Left lung (tissue), 10 donors: ENCODE results near the gene XYLT2. TPM values are rescaled to one million over a fixed set of nuclear protein-coding genes. Genes with fewer than 3 reads are reported as not detected.

Experiments used
- ATAC-seq: fragments of 200-7000 bp; cut with Tn5 transposase; one replicate; pipeline ENCODE4 v1.9.1; 2020; ENCODE audit warnings: moderate library complexity
- DNase-seq, 4 donors: peaks; one replicate each; pipeline ENCODE4 v3.0.0-alpha.2; 2013 to 2020
- H3K27ac ChIP-seq, 2 donors: fragments of 200-600 bp; sonication (generic) in 1 of 2; one replicate each; pipeline versions ENCODE4 v1.5.0 to v1.8.0; 2020 to 2021
- H3K27me3 ChIP-seq, 2 donors: fragments of 200-600 bp; sonication (generic) in 1 of 2; one replicate each; pipeline versions ENCODE4 v1.5.0 to v1.8.0; 2020 to 2021
- H3K36me3 ChIP-seq, 2 donors: fragments of 200-600 bp; sonication (generic) in 1 of 2; one replicate each; pipeline versions ENCODE4 v1.5.0 to v1.8.0; 2020 to 2021
- H3K4me1 ChIP-seq, 2 donors: fragments of 200-600 bp; one replicate each; pipeline ENCODE4 v1.8.0; 2021
- H3K4me3 ChIP-seq, 2 donors: fragments of 200-600 bp; sonication (generic) in 1 of 2; one replicate each; pipeline versions ENCODE4 v1.5.0 to v1.8.0; 2020 to 2021; ENCODE audit warnings: mild to moderate bottlenecking in 1 of 2
- H3K9me3 ChIP-seq, 2 donors: fragments of 200-600 bp; sonication (generic) in 1 of 2; one replicate each; pipeline versions ENCODE4 v1.5.0 to v1.8.0; 2020 to 2021
- CTCF ChIP-seq, 2 donors: fragments of 200-600 bp; sonication (generic) in 1 of 2; IDR thresholded peaks; one replicate each; pipeline versions ENCODE4 v1.5.0 to v1.8.0; 2021; ENCODE audit warnings: antibody characterized with exemption in 2 of 2
- intact Hi-C, 2 donors: fragments of 100-400 bp; cut with DNase I; formaldehyde crosslinking; loops; one replicate each; pipeline versions ENCODE4 v1.11.2 to v1.14.2; 2022
- polyA plus RNA-seq, 6 donors: library from polyadenylated mRNA; unstranded; fragments of 120-200 nt; gene quantifications; one replicate each; pipeline ENCODE4 v1.2.1, GENCODE V29; 2013; ENCODE audit not compliant: insufficient read length in 6 of 6
- total RNA-seq, 2 donors: library from RNA; stranded (reverse); fragmentation: NEBNext Ultra II Directional; extraction: Animal tissue kit (Norgen Biotek cat#: 25700); gene quantifications; one replicate each; pipeline ENCODE4 v1.2.1, GENCODE V29; 2021
- donor health status: DM: no; HTN: yes; CAD: no.
- donor health status: DM: no; HTN: no; CAD: no.

XYLT2 gene
- total and polyA plus RNA-seq, 8 donors, result 18.6 to 25.0 (median 21.4) TPM

GRCh38 chr17:50319306-50320004, 26.5 kb upstream of the XYLT2 start:
- H3K27me3 ChIP-seq, result no peaks in the 10 kb centered on the region
- H3K27ac ChIP-seq, result no peak overlapping the region
- no peaks in the 10 kb centered on the region for H3K9me3 ChIP-seq
- no peak overlapping the region for H3K4me3 ChIP-seq
- no peaks in the 10 kb centered on the region for H3K4me1 ChIP-seq
- H3K36me3 ChIP-seq, result no peaks in the 10 kb centered on the region
- ATAC-seq (no peak), DNase-seq (no peak)
- intact Hi-C loops, result no loop called here
- TF ChIP-seq CTCF (IDR thresholded peaks at IDR 0.05), result no peak

- Histone ChIP-seq H3K27me3 (no peaks in the 10 kb centered on the region), H3K9me3 (no peaks in the 10 kb centered on the region), H3K27ac (no peak overlapping the region), H3K4me1 (no peaks in the 10 kb centered on the region), H3K36me3 (no peaks in the 10 kb centered on the region), H3K4me3 (no peak overlapping the region)
- DNase-seq (no peak), ATAC-seq (no peak)
- no peak for TF ChIP-seq CTCF (IDR thresholded peaks at IDR 0.05)
- intact Hi-C loops, result no loop called here
Measured at GRCh38 chr17:50322271-50322670, 23.7 kb upstream of the XYLT2 start.

- intact Hi-C loops, result no loop called here
- no peak for TF ChIP-seq CTCF (IDR thresholded peaks at IDR 0.05)
- Histone ChIP-seq H3K4me1 (no peaks in the 10 kb centered on the region), H3K36me3 (no peaks in the 10 kb centered on the region), H3K4me3 (no peak overlapping the region), H3K27ac (no peak overlapping the region), H3K27me3 (no peaks in the 10 kb centered on the region), H3K9me3 (no peaks in the 10 kb centered on the region)
- ATAC-seq, result no peak
- no peak for DNase-seq
Measured at GRCh38 chr17:50323060-50323459, 22.9 kb upstream of the XYLT2 start.

GRCh38 chr17:50325906-50326305, 20.0 kb upstream of the XYLT2 start:
- Histone ChIP-seq H3K27ac (no peak overlapping the region), H3K4me1 (no peaks in the 10 kb centered on the region), H3K27me3 (no peaks in the 10 kb centered on the region), H3K36me3 (no peaks in the 10 kb centered on the region), H3K9me3 (no peaks in the 10 kb centered on the region), H3K4me3 (no peak overlapping the region)
- ATAC-seq (no peak), DNase-seq (no peak)
- no peak for TF ChIP-seq CTCF (IDR thresholded peaks at IDR 0.05)
- intact Hi-C loops, result no loop called here

- ATAC-seq, result no peak
- DNase-seq, result no peak
- Histone ChIP-seq H3K4me1 (no peaks in the 10 kb centered on the region), H3K27ac (no peak overlapping the region), H3K9me3 (no peaks in the 10 kb centered on the region), H3K4me3 (no peak overlapping the region), H3K27me3 (no peaks in the 10 kb centered on the region), H3K36me3 (no peaks in the 10 kb centered on the region)
- TF ChIP-seq CTCF (IDR thresholded peaks at IDR 0.05), result no peak
- intact Hi-C loops, result no loop called here
Measured at GRCh38 chr17:50326831-50327364, 19.0 kb upstream of the XYLT2 start.
